Kidney epithelial cell (primary cell): ENCODE measurements around the gene AP3S2. TPM values are rescaled to one million over a fixed set of nuclear protein-coding genes. Genes with fewer than 3 reads are reported as not detected.
"Not testable (repeated sequence)": the region's sequence is repeated elsewhere in the genome, so short reads cannot be mapped to it uniquely, and the experiment has no call there.

Experiments used
- DNase-seq: peaks from one replicate; pipeline ENCODE4 v3.0.0-alpha.2; 2010; ENCODE audit warnings: low read depth
- H3K27me3 ChIP-seq: 2 replicates; pipeline ENCODE4 v1.6.0; 2011; ENCODE audit warnings: low read length; ENCODE audit not compliant: control insufficient read depth, insufficient read depth
- H3K36me3 ChIP-seq: 2 replicates; pipeline ENCODE4 v1.5.1; 2011; ENCODE audit warnings: low read length; ENCODE audit not compliant: control insufficient read depth, insufficient read depth
- H3K4me3 ChIP-seq: 2 replicates; pipeline ENCODE4 v1.5.1; 2011; ENCODE audit warnings: low read depth, mild to moderate bottlenecking, control low read depth, low read length
- total RNA-seq: library from RNA; depleted of rRNA; stranded (reverse); fragments of >200 nt; gene quantifications from 2 replicates; pipeline ENCODE4 v1.2.3, GENCODE V29; 2015
- TF ChIP-seq, protein P1 (sequence below): IDR thresholded peaks from 2 replicates; pipeline ENCODE4 v1.5.1; 2011; ENCODE audit warnings: mild to moderate bottlenecking, moderate library complexity, low read length, control low read depth, inconsistent platforms; ENCODE audit not compliant: insufficient read depth, poor library complexity, severe bottlenecking

Gene AP3S2
- total RNA-seq, 1 donor from 2014 or later = 66.6 TPM

DNA sequence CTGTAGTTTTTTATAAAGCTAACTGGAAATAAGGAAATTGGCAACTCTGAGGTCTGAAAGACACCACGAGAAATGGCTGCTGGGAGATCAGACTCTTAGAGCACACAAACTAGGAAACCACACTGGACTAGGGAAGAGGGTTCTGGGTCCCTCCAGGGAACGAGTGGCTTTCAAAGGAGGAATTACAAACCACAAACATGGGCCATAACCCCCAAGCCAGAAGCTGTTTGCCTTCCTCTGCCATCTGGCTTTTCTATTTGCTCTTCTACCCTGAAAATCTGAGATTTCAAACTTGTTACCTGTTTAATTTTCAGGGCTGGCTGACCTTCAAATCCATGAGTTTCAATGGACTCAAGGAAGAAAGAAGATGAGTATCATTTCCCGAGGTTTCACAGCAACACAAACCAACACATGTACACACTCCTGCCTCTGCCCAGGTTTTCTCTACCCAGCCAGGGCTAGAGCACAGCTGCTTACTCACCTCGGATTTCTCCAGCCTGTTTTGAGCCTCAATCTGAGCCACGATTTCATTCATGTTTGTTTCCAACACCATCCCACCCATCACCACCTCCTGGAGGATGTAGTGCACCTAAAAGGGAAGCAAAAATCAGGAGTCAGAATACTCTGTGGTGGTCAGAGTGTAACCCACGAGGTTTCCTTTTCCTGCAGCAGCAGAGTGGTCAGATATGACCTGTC lies 56.5 kb downstream of the AP3S2 start:
- TF ChIP-seq, protein P1, sequence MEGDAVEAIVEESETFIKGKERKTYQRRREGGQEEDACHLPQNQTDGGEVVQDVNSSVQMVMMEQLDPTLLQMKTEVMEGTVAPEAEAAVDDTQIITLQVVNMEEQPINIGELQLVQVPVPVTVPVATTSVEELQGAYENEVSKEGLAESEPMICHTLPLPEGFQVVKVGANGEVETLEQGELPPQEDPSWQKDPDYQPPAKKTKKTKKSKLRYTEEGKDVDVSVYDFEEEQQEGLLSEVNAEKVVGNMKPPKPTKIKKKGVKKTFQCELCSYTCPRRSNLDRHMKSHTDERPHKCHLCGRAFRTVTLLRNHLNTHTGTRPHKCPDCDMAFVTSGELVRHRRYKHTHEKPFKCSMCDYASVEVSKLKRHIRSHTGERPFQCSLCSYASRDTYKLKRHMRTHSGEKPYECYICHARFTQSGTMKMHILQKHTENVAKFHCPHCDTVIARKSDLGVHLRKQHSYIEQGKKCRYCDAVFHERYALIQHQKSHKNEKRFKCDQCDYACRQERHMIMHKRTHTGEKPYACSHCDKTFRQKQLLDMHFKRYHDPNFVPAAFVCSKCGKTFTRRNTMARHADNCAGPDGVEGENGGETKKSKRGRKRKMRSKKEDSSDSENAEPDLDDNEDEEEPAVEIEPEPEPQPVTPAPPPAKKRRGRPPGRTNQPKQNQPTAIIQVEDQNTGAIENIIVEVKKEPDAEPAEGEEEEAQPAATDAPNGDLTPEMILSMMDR = no peak
- Histone ChIP-seq H3K36me3 (peaks cover 4% of the 10 kb centered on the region), H3K4me3 (no peak overlapping the region), H3K27me3 (no peaks in the 10 kb centered on the region)
- no peak for DNase-seq

DNA sequence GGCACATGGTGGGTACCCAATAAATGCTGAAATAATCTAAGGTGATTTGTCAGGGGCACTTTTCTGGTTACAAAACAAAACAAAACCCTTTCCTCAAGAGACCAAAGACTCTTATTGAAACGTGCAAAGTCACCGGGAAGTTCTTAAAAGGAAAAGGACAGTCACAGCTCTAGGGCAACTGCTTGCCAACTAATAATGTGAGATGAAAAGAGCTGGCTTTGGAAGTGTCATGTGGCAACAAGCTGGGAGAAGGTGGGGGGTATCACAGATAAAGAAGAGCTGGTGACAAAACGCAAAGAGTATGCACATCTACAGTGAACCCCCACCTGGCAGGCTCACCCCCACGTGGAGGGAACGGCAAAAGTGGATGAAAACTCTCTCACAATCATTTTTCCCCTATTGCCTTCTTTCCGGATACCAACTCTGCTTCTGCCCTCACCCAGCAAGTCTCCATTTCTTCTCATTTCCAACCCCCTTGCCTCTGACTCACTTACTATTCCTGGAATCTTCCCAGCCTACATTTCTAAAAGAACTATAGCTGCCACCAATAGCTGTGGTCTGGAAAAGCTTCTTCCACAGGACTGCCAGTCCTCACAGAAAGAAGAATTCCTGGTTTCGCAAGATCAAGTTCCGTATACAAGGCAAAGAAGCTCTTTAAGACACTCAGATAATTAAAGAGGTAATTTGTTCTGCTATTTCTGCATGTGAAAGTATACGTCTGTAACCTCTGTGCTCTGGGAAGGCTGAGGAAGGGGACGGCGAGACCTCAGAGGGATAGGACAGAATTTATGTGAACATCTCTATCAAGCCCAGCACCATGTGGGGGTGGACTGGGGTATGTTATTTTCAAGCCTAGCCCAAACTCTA lies 57.3 kb downstream of the AP3S2 start:
- Histone ChIP-seq H3K36me3 (peaks cover 4% of the 10 kb centered on the region), H3K27me3 (no peaks in the 10 kb centered on the region), H3K4me3 (no peak overlapping the region)
- peak; percentile 75 for DNase-seq
- TF ChIP-seq, protein P1 = no peak

DNA sequence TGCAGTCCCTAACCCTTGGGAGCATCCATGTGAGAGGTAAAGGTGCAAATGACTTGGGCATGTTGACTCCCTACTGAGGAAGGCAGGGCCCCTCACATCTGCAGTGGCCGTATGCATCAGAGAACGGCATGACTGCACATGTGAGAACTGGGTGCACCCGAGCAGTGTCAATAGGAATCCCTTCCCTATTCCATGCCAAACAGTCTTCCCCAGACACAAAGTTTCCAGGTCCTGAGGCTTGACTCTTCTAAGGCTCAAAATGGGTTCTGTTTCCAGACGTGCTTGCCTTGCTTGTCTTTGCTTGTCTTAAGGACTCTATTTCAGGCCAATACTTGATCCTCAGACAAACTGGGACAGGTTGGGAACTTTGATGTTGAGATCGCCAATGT lies 58.6 kb downstream of the AP3S2 start:
- Histone ChIP-seq H3K36me3 (peaks cover 4% of the 10 kb centered on the region), H3K4me3 (no peak overlapping the region), H3K27me3 (no peaks in the 10 kb centered on the region)
- TF ChIP-seq, protein P1 = no peak
- no peak for DNase-seq

DNA sequence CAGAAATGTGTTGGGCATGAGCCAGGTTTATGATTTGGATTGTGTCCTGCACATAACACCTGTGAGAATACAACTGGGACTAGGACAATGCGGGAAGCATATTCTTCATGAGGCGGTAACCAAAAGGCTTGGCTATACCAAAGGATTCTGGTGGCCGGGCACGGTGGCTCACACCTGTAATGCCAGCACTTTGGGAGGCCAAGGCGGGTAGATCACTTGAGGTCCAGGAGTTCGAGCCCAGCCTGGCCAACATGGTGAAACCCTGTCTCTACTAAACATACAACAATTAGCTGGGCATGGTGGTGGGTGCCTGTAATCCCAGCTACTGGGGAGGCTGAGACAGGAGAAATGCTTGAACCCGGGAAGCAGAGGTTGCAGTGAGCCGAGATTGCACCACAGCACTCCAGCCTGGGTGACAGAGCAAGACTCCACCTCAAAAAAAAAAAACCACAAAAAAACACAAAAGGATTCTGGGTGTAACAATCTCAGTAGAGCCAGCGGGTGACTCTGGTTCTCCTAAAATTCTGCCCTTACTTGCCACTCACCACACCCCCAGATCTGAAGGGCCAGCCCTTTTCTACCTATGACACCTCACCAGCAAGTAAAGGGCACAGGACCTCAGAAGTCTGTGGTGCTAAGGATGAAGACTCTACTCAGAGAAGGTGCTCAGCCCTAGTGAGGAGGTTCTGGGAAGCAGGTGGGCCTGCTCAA lies 59.2 kb downstream of the AP3S2 start:
- H3K4me3 ChIP-seq, H3K36me3 ChIP-seq, H3K27me3 ChIP-seq, DNase-seq: not testable (repeated sequence)

DNA sequence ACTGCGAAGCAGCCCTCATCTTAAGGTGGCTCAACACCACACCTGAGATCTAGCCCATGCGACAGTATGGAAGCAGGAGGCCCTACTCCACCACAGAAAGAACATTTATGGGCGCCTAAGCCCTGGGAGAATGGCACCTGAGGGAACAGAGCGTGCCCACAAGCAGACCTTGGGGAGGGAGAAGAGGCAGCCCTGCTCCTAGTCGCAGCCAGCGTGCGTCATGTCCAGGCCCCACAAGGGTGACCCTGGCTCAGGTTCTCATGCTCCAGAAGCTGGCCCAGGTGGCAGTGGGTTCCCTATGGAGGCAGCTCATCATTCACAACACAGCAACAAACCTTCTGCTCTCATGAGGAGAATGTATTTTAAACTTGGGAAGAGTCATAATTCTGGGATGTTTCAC lies 59.8 kb downstream of the AP3S2 start:
- TF ChIP-seq, protein P1 = no peak

DNA sequence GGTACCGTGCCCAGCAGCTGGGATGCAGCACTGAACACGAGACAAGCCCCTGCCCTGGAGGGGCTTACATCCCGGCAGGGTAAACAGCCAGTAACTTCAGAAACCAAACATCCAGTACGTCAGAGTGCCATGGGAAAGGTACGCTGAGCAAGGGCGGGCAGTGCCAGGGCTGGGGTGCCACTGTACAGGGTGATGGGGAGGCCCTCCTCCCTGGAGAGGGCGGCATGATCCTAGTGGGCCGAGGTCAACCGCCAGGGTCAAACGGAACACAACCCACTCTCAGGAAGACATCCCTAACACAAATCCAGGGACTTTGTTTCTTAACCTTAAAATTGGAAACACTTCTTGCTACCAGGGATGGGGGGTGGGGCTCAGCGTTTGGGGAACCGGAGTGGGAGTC lies 63.2 kb downstream of the AP3S2 start:
- peaks cover 4% of the 10 kb centered on the region for H3K36me3 ChIP-seq
- H3K27me3 ChIP-seq = no peaks in the 10 kb centered on the region
- no peak overlapping the region for H3K4me3 ChIP-seq
- TF ChIP-seq, protein P1 = no peak
- DNase-seq = no peak

More for the DNA sequence above, 59.8 kb downstream of the AP3S2 start:
- Histone ChIP-seq H3K4me3 (no peak overlapping the region), H3K36me3 (peaks cover 4% of the 10 kb centered on the region), H3K27me3 (no peaks in the 10 kb centered on the region)
- no peak for DNase-seq
